Mononuclear cell (primary cell): ENCODE data around the gene SEPTIN1. TPM values are rescaled to one million over a fixed set of nuclear protein-coding genes. Genes with fewer than 3 reads are reported as not detected.

Experiments used
- total RNA-seq: library from RNA; depleted of rRNA; stranded (reverse); fragments of >200 nt; gene quantifications from one replicate; pipeline ENCODE4 v1.2.3, GENCODE V29; 2012

Gene SEPTIN1
- total RNA-seq, 1 donor = 38.7 TPM

Other genes with a start within 250 kb of the SEPTIN1 start
- gene CORO1A, start 199.0 kb downstream of the SEPTIN1 start, total RNA-seq = 361 TPM
- 35.4 TPM for gene BOLA2B, start 188.9 kb downstream of the SEPTIN1 start, total RNA-seq
- 22.5 TPM for gene SLX1A, start 188.7 kb downstream of the SEPTIN1 start, total RNA-seq
- 3.8 TPM for gene SULT1A3, start 183.3 kb downstream of the SEPTIN1 start, total RNA-seq
- 12.1 TPM for gene NPIPB13, start 134.1 kb downstream of the SEPTIN1 start, total RNA-seq
- 21.5 TPM for gene CD2BP2, start 27.3 kb downstream of the SEPTIN1 start, total RNA-seq
- gene TBC1D10B, start 12.1 kb downstream of the SEPTIN1 start, total RNA-seq = 12.0 TPM
- 2.1 TPM for gene MYL11, start 7.8 kb downstream of the SEPTIN1 start, total RNA-seq
- 3.8 TPM for gene ZNF48, start 12.9 kb upstream of the SEPTIN1 start, total RNA-seq
- 1.0 TPM for gene ZNF771, start 25.0 kb upstream of the SEPTIN1 start, total RNA-seq
- gene DCTPP1, start 47.5 kb upstream of the SEPTIN1 start, total RNA-seq = 4.1 TPM
- gene SEPHS2, start 63.3 kb upstream of the SEPTIN1 start, total RNA-seq = 11.4 TPM
- 150 TPM for gene ITGAL, start 90.2 kb upstream of the SEPTIN1 start, total RNA-seq
- gene ZNF768, start 144.0 kb upstream of the SEPTIN1 start, total RNA-seq = 5.7 TPM
- 6.0 TPM for gene ZNF747, start 152.3 kb upstream of the SEPTIN1 start, total RNA-seq
- gene ZNF764, start 175.8 kb upstream of the SEPTIN1 start, total RNA-seq = 10.5 TPM
- gene ZNF688, start 189.2 kb upstream of the SEPTIN1 start, total RNA-seq = 9.4 TPM
- 2.6 TPM for gene ZNF785, start 203.1 kb upstream of the SEPTIN1 start, total RNA-seq
- gene ZNF689, start 227.8 kb upstream of the SEPTIN1 start, total RNA-seq = 14.9 TPM